T-cell (primary cell): ENCODE measurements around the gene EIF3C. TPM values are rescaled to one million over a fixed set of nuclear protein-coding genes. Genes with fewer than 3 reads are reported as not detected.
"Not testable (repeated sequence)": the region's sequence is repeated elsewhere in the genome, so short reads cannot be mapped to it uniquely, and the experiment has no call there.

Experiments
- ATAC-seq, 4 experiments: fragments of 200-7000 bp in 3 of 4; fragments of 150-1000 bp in 1 of 4; cut with Tn5 transposase; replicated peaks in 1 of 4; 1 replicate in 3 of 4; 2 replicates in 1 of 4; pipeline ENCODE4 v1.10.0; 2021; ENCODE audit warnings: moderate library complexity in 3 of 4, mild to moderate bottlenecking in 2 of 4, moderate number of reproducible peaks in 1 of 4
- CTCF ChIA-PET, 2 donors: fragments of 300-600 bp; sonication (Branson Sonifier 250); formaldehyde crosslinking; loops; one replicate each; lab custom pipeline; 2022; ENCODE audit warnings: antibody characterized with exemption in 2 of 2; lab: Charles Lee
- POLR2A ChIA-PET, 2 donors: fragments of 300-600 bp; sonication (Branson Sonifier 250); formaldehyde crosslinking; loops; one replicate each; lab custom pipeline; 2022; ENCODE audit warnings: antibody characterized with exemption in 2 of 2; lab: Charles Lee
- DNase-seq, 35 experiments: peaks; one replicate each; pipeline versions ENCODE4 v3.0.0 to v3.0.0-alpha.2; 2013 to 2023
- H3K27ac ChIP-seq: one replicate; pipeline ENCODE4 v1.5.1; 2013; ENCODE audit warnings: low read length
- H3K27me3 ChIP-seq, 2 experiments: replicated peaks in 1 of 2; 1 replicate in 1 of 2; 2 replicates in 1 of 2; pipeline versions ENCODE4 v1.6.1 to v1.7.0; 2013; ENCODE audit warnings: low read length in 1 of 2, mixed read lengths in 1 of 2; ENCODE audit not compliant: control insufficient read depth in 2 of 2, insufficient read depth in 2 of 2; ENCODE audit errors: extremely low read depth in 1 of 2
- H3K36me3 ChIP-seq, 2 donors: 1 replicate in 1 of 2; 2 replicates in 1 of 2; pipeline versions ENCODE4 v1.6.1 to v1.7.0; 2013; ENCODE audit warnings: low read length in 1 of 2; ENCODE audit not compliant: control insufficient read depth in 2 of 2, insufficient read depth in 1 of 2; ENCODE audit errors: extremely low read depth in 1 of 2
- H3K4me1 ChIP-seq, 2 experiments: 1 replicate in 1 of 2; 2 replicates in 1 of 2; pipeline versions ENCODE4 v1.6.1 to v1.7.0; 2013; ENCODE audit warnings: low read length in 2 of 2, mixed read lengths in 1 of 2; ENCODE audit not compliant: insufficient read depth in 2 of 2, control insufficient read depth in 1 of 2; ENCODE audit errors: extremely low read depth in 1 of 2
- H3K4me3 ChIP-seq, 2 donors: 1 replicate in 1 of 2; 2 replicates in 1 of 2; pipeline versions ENCODE4 v1.5.1 to v1.7.0; 2013; ENCODE audit warnings: mild to moderate bottlenecking in 2 of 2, low read length in 1 of 2, moderate library complexity in 1 of 2; ENCODE audit not compliant: control insufficient read depth in 1 of 2; ENCODE audit errors: extremely low read depth in 1 of 2
- H3K9me3 ChIP-seq: 2 replicates; pipeline ENCODE4 v1.7.0; 2013
- H3K27ac Mint-ChIP-seq, 2 donors: one replicate each; pipeline ENCODE4 v1.8.0; 2020 to 2021; ENCODE audit warnings: mild to moderate bottlenecking in 2 of 2, mixed read lengths in 2 of 2
- H3K27me3 Mint-ChIP-seq, 2 donors: one replicate each; pipeline ENCODE4 v1.8.0; 2021 to 2022; ENCODE audit warnings: mixed read lengths in 2 of 2
- H3K36me3 Mint-ChIP-seq: one replicate; pipeline ENCODE4 v1.8.0; 2021; ENCODE audit warnings: mixed read lengths
- H3K4me1 Mint-ChIP-seq, 3 donors: one replicate each; pipeline ENCODE4 v1.8.0; 2020 to 2022; ENCODE audit warnings: mixed read lengths in 3 of 3, mild to moderate bottlenecking in 1 of 3
- H3K4me3 Mint-ChIP-seq, 3 donors: one replicate each; pipeline ENCODE4 v1.8.0; 2020 to 2022; ENCODE audit warnings: mild to moderate bottlenecking in 3 of 3, mixed read lengths in 3 of 3, moderate library complexity in 3 of 3
- H3K9me3 Mint-ChIP-seq, 3 donors: one replicate each; pipeline ENCODE4 v1.8.0; 2020 to 2022; ENCODE audit warnings: mixed read lengths in 3 of 3
- WGBS: methylation state at CpG from one replicate; pipeline ENCODE4 v1.1.5; 2013; ENCODE audit warnings: missing lambda C conversion rate; ENCODE audit not compliant: insufficient coverage; 5-methylcytosine and 5-hydroxymethylcytosine counted together
- total RNA-seq, 35 experiments: library from RNA in 6 of 35; stranded (reverse) in 6 of 35; fragments of 120-200 nt in 1 of 35; gene quantifications; one replicate each; pipeline versions ENCODE4 v1.2.1 to v1.2.4 and lab custom pipeline; 2013 to 2026

Gene EIF3C
- total RNA-seq, 5 donors from 2014 or later (not counting 1 experiment from before 2014, with no cell fraction given) = 196 to 414 (median 337) TPM

DNA sequence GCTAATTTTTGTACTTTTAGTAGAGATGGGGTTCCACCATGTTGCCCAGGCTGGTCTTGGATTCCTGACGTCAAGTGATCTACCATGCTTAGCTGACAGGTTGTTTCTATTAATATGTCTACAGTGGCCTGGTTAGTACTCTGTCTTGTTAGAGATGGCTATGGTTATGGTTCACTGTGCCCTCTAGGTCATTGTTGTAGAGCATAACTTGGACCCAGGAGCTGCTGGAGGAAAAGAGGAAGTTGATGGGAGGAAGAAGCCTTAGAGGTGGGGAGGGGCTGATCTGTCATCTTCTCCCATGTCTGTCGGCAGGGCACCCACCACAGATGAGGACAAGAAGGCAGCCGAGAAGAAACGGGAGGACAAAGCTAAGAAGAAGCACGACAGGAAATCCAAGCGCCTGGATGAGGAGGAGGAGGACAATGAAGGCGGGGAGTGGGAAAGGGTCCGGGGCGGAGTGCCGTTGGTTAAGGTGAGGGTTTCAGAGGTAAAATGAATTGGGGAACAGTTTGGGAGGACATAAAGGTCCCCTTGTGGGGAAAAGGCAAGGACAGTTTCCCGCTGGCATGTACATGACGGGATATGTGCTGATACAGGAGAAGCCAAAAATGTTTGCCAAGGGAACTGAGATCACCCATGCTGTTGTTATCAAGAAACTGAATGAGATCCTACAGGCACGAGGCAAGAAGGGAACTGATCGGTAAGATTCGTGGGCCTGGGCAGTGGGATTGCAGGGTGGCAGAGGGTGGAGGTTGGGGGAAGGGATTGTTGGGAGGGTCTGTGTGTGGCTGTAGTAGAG lies 11.8 kb downstream of the EIF3C start:
- CTCF ChIA-PET, H3K27me3 Mint-ChIP-seq, POLR2A ChIA-PET, H3K4me1 Mint-ChIP-seq, H3K27ac Mint-ChIP-seq, H3K9me3 ChIP-seq, H3K27me3 ChIP-seq, H3K4me1 ChIP-seq, H3K36me3 ChIP-seq, H3K4me3 ChIP-seq, H3K36me3 Mint-ChIP-seq, DNase-seq, ATAC-seq, H3K9me3 Mint-ChIP-seq, H3K27ac ChIP-seq, H3K4me3 Mint-ChIP-seq: not testable (repeated sequence)
- no CpG with 5 or more reads among the region's 15 CpGs for WGBS

DNA sequence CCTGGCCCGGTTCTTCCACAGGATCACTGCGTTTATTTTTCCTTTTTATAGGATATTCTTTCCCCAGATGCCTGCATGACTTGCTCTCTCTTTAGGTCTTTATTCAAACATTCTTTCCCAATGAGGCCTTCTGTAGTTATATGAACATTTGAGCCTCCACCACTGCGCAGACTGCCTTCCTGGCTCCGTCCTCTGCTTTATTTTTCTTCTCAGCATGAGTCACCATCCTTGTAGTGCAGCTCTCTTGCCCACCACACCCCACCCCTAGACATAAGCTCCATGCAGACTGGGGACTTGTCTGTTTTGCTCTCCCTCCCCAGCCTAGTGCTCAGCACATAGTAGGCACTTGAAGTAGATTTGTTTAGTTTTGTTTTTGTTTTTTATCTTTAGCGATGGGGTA lies 20.0 kb downstream of the EIF3C start:
- H3K4me3 ChIP-seq, H3K27ac ChIP-seq, ATAC-seq, H3K27ac Mint-ChIP-seq, H3K9me3 ChIP-seq, H3K4me3 Mint-ChIP-seq, DNase-seq, POLR2A ChIA-PET, H3K4me1 ChIP-seq, CTCF ChIA-PET, H3K27me3 Mint-ChIP-seq, H3K4me1 Mint-ChIP-seq, H3K9me3 Mint-ChIP-seq, H3K36me3 Mint-ChIP-seq, H3K36me3 ChIP-seq, H3K27me3 ChIP-seq: not testable (repeated sequence)
- WGBS = no CpG with 5 or more reads among the region's 5 CpGs

DNA sequence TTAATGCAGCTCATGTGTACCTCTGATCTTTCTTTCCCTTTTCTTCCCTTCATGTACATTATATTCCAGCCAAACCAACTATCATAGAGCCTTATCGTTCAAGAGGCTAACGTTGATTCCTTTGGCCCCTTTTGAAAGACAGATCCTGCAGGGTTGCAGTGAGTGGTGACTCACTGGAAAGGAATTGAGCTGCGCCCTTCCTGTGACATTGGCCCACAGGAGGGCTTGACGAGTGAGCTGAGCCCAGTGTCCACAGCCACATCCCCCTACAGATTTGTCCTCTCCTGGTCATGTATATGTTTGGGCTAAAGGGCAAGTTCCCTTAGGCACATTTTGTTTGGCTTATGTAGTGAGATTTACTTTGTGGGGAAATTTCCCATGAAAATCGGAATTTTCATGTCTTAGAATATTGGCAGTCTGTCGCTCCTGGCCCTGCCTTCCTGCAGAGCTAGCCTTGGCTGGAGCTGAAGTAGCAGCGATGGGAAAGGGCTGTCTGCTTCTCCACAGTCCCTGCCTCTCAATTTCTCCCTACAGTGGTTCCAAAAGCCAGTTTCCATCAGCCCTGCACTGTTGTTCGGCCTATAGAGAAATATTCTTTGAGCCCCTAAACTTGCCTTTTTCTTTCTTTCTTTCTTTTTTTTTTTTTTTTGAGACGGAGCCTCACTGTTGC lies 21.3 kb downstream of the EIF3C start:
- H3K4me1 Mint-ChIP-seq = not testable (repeated sequence)

DNA sequence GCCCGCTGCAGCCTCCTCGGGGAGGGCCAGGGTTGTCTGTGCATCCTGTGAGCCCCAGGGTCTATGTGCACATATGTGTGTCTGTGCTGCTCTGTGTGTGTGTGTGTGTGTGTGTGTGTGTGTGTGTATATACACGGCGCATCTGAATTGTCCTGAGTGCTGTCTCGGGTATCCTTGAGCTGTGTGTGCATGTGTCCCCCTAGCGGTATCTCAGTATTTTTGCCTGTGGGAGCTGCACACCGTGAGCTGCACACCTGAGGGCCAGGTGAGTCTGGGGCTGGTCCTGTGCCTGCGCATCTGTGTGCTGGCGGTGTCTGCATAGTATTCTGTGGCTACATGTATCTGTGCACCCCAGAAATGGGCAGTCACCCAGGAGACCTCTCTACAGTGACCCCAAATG lies 28.5 kb downstream of the EIF3C start:
- H3K9me3 Mint-ChIP-seq, CTCF ChIA-PET, H3K4me3 Mint-ChIP-seq, H3K27me3 Mint-ChIP-seq, H3K36me3 Mint-ChIP-seq, H3K27ac Mint-ChIP-seq, H3K27ac ChIP-seq, H3K4me1 Mint-ChIP-seq, DNase-seq, H3K4me1 ChIP-seq, H3K27me3 ChIP-seq, H3K4me3 ChIP-seq, H3K9me3 ChIP-seq, POLR2A ChIA-PET, H3K36me3 ChIP-seq: not testable (repeated sequence)
- ATAC-seq = peak; percentile 55 to 78 (median 75)
- WGBS = no CpG with 5 or more reads among the region's 9 CpGs

More for the DNA sequence above, 21.3 kb downstream of the EIF3C start:
- POLR2A ChIA-PET, H3K4me3 Mint-ChIP-seq, H3K27ac Mint-ChIP-seq, DNase-seq, H3K4me3 ChIP-seq, H3K4me1 ChIP-seq, H3K9me3 ChIP-seq, H3K36me3 Mint-ChIP-seq, H3K27ac ChIP-seq, H3K27me3 Mint-ChIP-seq, H3K36me3 ChIP-seq, ATAC-seq, H3K9me3 Mint-ChIP-seq, CTCF ChIA-PET, H3K27me3 ChIP-seq: not testable (repeated sequence)
- no CpG with 5 or more reads among the region's 9 CpGs for WGBS

DNA sequence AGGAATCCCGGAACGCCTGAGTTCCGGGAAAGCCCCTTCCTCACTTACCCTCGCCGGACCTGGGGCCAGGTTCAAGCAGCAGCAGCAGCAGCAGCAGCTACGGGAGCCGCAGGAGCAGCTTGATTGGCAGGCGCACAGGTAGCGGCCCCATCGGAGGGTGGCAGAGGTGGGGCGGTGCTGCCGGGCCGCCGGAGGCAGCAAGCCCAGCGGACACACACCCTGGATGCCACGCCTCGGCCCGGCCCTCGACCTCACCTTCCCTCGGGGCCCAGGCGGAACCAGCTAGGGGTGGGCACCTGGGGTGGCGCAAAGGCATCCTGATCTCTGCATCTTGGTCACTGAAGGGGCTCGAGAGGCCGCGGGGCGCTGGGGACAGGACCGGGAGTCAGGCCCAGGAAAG lies 29.4 kb downstream of the EIF3C start:
- CTCF ChIA-PET, H3K9me3 Mint-ChIP-seq, H3K9me3 ChIP-seq, DNase-seq, H3K4me3 ChIP-seq, H3K36me3 Mint-ChIP-seq, H3K27me3 Mint-ChIP-seq, H3K4me1 Mint-ChIP-seq, H3K27ac Mint-ChIP-seq, POLR2A ChIA-PET, H3K27me3 ChIP-seq, H3K4me3 Mint-ChIP-seq, H3K27ac ChIP-seq, H3K4me1 ChIP-seq, H3K36me3 ChIP-seq: not testable (repeated sequence)
- ATAC-seq = peak in 2 of 4 experiments; percentile 33 to 52
- WGBS = no CpG with 5 or more reads among the region's 27 CpGs

DNA sequence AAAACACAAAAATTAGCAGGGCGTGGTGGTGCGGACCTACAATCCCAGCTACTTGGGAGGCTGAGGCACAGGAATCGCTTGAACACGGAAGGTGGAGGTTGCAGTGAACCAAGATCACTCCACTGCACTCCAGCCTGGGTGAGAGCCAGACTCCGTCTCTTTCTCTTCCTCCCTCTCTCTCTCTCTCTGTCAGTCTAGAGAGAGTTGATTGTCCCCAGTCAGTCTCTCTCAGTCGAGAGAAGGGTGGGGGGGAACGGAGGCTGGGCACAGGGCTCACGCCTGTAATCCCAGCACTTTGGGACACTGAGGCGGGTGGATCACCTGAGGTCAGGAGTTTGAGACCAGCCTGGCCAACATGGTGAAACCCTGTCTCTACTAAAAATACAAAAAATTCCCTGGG lies 30.0 kb downstream of the EIF3C start:
- H3K4me3 Mint-ChIP-seq, DNase-seq, H3K9me3 ChIP-seq, H3K36me3 Mint-ChIP-seq, H3K9me3 Mint-ChIP-seq, H3K4me1 ChIP-seq, H3K27ac ChIP-seq, H3K27me3 Mint-ChIP-seq, CTCF ChIA-PET, ATAC-seq, H3K4me3 ChIP-seq, H3K27me3 ChIP-seq, H3K27ac Mint-ChIP-seq, H3K4me1 Mint-ChIP-seq, POLR2A ChIA-PET, H3K36me3 ChIP-seq: not testable (repeated sequence)
- no CpG with 5 or more reads among the region's 9 CpGs for WGBS
